MM.1S (cell line): Measurements from ENCODE around the gene CMTM4.

Experiments used
- DNase-seq: peaks from one replicate; pipeline ENCODE4 v3.0.0-alpha.2; 2015
- H2AFZ ChIP-seq: fragments of 300-600 bp; sonication (generic); 2 replicates; pipeline ENCODE4 v1.6.0; 2016; ENCODE audit warnings: antibody characterized with exemption, low read length
- H3F3A ChIP-seq: fragments of 300-600 bp; sonication (generic); 2 replicates; pipeline ENCODE4 v1.6.1; 2016; ENCODE audit warnings: mild to moderate bottlenecking, antibody characterized with exemption, low read length, moderate library complexity, mixed read lengths; ENCODE audit not compliant: insufficient read depth
- H3K27ac ChIP-seq: fragments of 300-600 bp; sonication (generic); 2 replicates; pipeline ENCODE4 v1.5.1; 2016; ENCODE audit warnings: mild to moderate bottlenecking, low read length
- H3K27me3 ChIP-seq: fragments of 300-600 bp; sonication (generic); replicated peaks from 2 replicates; pipeline ENCODE4 v1.6.0; 2016; ENCODE audit warnings: low read length; ENCODE audit not compliant: insufficient read depth
- H3K36me3 ChIP-seq: fragments of 300-600 bp; sonication (generic); replicated peaks from 2 replicates; pipeline ENCODE4 v1.6.1; 2016; ENCODE audit warnings: mild to moderate bottlenecking, low read length, mixed read lengths; ENCODE audit not compliant: insufficient read depth
- H3K4me1 ChIP-seq: fragments of 300-600 bp; sonication (generic); 2 replicates; pipeline ENCODE4 v1.6.1; 2016; ENCODE audit warnings: low read length, mixed read lengths
- H3K4me2 ChIP-seq: fragments of 300-600 bp; sonication (generic); 2 replicates; pipeline ENCODE4 v1.6.0; 2016; ENCODE audit warnings: low read depth, low read length
- H3K4me3 ChIP-seq: fragments of 300-600 bp; sonication (generic); 2 replicates; pipeline ENCODE4 v1.5.1; 2016; ENCODE audit warnings: low read length, mixed read lengths
- H3K79me2 ChIP-seq: fragments of 300-600 bp; sonication (generic); 2 replicates; pipeline ENCODE4 v1.6.1; 2016; ENCODE audit warnings: mixed run types, low read length, mixed read lengths
- H3K9ac ChIP-seq: fragments of 300-600 bp; sonication (generic); 2 replicates; pipeline ENCODE4 v1.6.1; 2016; ENCODE audit warnings: low read length, mixed read lengths
- H3K9me2 ChIP-seq: fragments of 300-600 bp; sonication (generic); replicated peaks from 2 replicates; pipeline ENCODE4 v1.6.1; 2016; ENCODE audit warnings: mild to moderate bottlenecking, low read length, mixed read lengths; ENCODE audit not compliant: insufficient read depth
- H3K9me3 ChIP-seq: fragments of 300-600 bp; sonication (generic); replicated peaks from 2 replicates; pipeline ENCODE4 v1.6.1; 2016; ENCODE audit warnings: mild to moderate bottlenecking, low read length, mixed read lengths; ENCODE audit not compliant: insufficient read depth
- H4K20me1 ChIP-seq: fragments of 300-600 bp; sonication (generic); 2 replicates; pipeline ENCODE4 v1.6.1; 2016; ENCODE audit warnings: mild to moderate bottlenecking, low read length, moderate library complexity, mixed read lengths; ENCODE audit not compliant: insufficient read depth
- EZH2 ChIP-seq: fragments of 300-600 bp; sonication (generic); optimal IDR thresholded peaks from 2 replicates; pipeline ENCODE3; 2017; ENCODE audit warnings: low read depth, mild to moderate bottlenecking, antibody characterized with exemption, low read length, mixed read lengths
- EZH2phosphoT487 ChIP-seq: fragments of 300-600 bp; sonication (generic); IDR thresholded peaks from 2 replicates; pipeline ENCODE4 v1.6.1; 2018; ENCODE audit warnings: antibody characterized with exemption, low read length
- TF ChIP-seq, protein P1 (sequence below): fragments of 300-600 bp; sonication (generic); IDR thresholded peaks from 2 replicates; pipeline ENCODE4 v1.5.1; 2016; ENCODE audit warnings: antibody characterized with exemption, low read length, mixed read lengths

Gene CMTM4

DNA sequence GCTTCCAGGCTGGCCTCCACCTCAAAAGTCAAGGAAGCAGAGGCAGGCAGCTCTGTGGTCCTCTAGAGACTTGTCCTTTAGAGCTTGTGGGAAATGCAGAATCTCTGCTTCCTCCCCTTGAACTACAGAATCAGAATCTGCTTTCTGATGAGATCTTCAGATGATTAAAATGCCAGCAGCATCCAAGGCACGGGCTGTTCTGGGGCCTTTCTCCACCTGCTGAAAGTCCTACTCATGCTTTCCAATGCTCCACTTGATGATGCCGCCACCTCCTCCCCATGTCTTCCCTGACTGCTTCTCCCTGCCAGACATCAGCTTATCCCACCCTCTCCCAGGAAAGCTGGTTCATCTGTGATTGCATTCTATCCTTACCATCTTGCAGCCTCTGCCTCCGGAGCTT lies 58.7 kb downstream of the CMTM4 start:
- TF ChIP-seq EZH2 (no peak), EZH2phosphoT487 (no peak)
- TF ChIP-seq, protein P1, sequence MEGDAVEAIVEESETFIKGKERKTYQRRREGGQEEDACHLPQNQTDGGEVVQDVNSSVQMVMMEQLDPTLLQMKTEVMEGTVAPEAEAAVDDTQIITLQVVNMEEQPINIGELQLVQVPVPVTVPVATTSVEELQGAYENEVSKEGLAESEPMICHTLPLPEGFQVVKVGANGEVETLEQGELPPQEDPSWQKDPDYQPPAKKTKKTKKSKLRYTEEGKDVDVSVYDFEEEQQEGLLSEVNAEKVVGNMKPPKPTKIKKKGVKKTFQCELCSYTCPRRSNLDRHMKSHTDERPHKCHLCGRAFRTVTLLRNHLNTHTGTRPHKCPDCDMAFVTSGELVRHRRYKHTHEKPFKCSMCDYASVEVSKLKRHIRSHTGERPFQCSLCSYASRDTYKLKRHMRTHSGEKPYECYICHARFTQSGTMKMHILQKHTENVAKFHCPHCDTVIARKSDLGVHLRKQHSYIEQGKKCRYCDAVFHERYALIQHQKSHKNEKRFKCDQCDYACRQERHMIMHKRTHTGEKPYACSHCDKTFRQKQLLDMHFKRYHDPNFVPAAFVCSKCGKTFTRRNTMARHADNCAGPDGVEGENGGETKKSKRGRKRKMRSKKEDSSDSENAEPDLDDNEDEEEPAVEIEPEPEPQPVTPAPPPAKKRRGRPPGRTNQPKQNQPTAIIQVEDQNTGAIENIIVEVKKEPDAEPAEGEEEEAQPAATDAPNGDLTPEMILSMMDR, result no peak

DNA sequence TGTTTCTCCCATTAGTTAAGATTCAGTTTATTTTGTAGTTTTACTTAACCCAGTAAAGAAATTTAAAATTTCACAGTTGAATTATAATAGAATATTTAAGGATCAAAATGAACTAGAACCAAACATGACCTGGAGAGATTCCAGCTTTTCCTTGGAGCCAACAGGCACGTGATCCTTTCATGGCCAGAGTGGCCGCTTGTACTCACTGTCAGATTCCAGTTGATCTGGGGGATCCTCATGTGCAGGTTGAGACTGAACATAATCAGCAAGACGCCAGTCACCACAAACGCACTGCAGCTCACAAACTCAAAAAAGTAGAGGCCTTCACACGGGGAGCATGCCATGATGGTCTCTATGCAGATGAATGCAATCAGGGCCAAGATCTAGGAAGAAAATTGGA lies 60.3 kb downstream of the CMTM4 start:
- no peaks in the 10 kb centered on the region for H3K27me3 ChIP-seq
- no peaks in the 10 kb centered on the region for H3F3A ChIP-seq
- H3K27ac ChIP-seq, result no peak overlapping the region
- no peak for TF ChIP-seq EZH2
- TF ChIP-seq, protein P1, result no peak
- no peak for TF ChIP-seq EZH2phosphoT487
- H3K9me3 ChIP-seq, result no peaks in the 10 kb centered on the region
- H3K4me2 ChIP-seq, result no peak overlapping the region
- H4K20me1 ChIP-seq, result no peaks in the 10 kb centered on the region
- no peaks in the 10 kb centered on the region for H3K9me2 ChIP-seq
- no peak for DNase-seq
- no peak overlapping the region for H3K9ac ChIP-seq
- no peak overlapping the region for H3K4me3 ChIP-seq
- no peak overlapping the region for H2AFZ ChIP-seq
- H3K4me1 ChIP-seq, result no peaks in the 10 kb centered on the region
- no peaks in the 10 kb centered on the region for H3K36me3 ChIP-seq
- H3K79me2 ChIP-seq, result no peaks in the 10 kb centered on the region

More for the DNA sequence above, 58.7 kb downstream of the CMTM4 start:
- Histone ChIP-seq H3K9me2 (no peaks in the 10 kb centered on the region), H3K4me3 (no peak overlapping the region), H2AFZ (no peak overlapping the region), H3K4me1 (no peaks in the 10 kb centered on the region), H3K27ac (no peak overlapping the region), H4K20me1 (no peaks in the 10 kb centered on the region), H3K27me3 (no peaks in the 10 kb centered on the region), H3F3A (no peaks in the 10 kb centered on the region), H3K79me2 (no peaks in the 10 kb centered on the region), H3K9me3 (no peaks in the 10 kb centered on the region), H3K36me3 (no peaks in the 10 kb centered on the region), H3K9ac (no peak overlapping the region), H3K4me2 (no peak overlapping the region)
- DNase-seq, result no peak

DNA sequence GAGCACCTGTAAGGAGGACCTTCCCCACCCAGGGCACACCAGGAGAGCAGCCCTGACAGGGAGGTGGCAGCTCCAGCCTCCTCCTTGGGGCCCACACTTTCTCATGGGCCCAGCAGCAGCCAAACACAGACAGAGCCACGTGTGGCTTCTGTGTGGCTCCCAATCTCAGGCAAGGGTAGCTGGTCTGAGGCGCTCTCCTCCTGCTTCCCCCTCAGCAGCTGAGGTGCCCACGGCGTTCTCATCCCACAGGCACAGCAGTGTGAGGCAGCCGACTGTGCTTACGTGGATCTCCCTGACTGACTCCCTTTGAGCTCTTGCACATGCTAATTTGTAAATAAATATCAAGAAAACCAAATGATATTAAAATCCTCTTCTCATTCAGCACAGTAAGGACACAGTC lies 61.1 kb downstream of the CMTM4 start:
- no peak overlapping the region for H2AFZ ChIP-seq
- no peak overlapping the region for H3K4me3 ChIP-seq
- no peak for TF ChIP-seq EZH2phosphoT487
- TF ChIP-seq EZH2, result no peak
- TF ChIP-seq, protein P1, result no peak
- no peak for DNase-seq
- H4K20me1 ChIP-seq, result no peaks in the 10 kb centered on the region
- H3K27me3 ChIP-seq, result no peaks in the 10 kb centered on the region
- no peaks in the 10 kb centered on the region for H3F3A ChIP-seq
- H3K4me2 ChIP-seq, result no peak overlapping the region
- H3K9me3 ChIP-seq, result no peaks in the 10 kb centered on the region
- no peaks in the 10 kb centered on the region for H3K4me1 ChIP-seq
- no peaks in the 10 kb centered on the region for H3K79me2 ChIP-seq
- no peak overlapping the region for H3K27ac ChIP-seq
- H3K9me2 ChIP-seq, result no peaks in the 10 kb centered on the region
- H3K36me3 ChIP-seq, result no peaks in the 10 kb centered on the region
- no peak overlapping the region for H3K9ac ChIP-seq
